Measurements from ENCODE around the gene BMP10. TPM values are rescaled to one million over a fixed set of nuclear protein-coding genes. Genes with fewer than 3 reads are reported as not detected.

The BMP10 gene
- polyA plus RNA-seq, 1 of the 3 experiments (the other 2 are of a cell fraction) = not detected

DNA sequence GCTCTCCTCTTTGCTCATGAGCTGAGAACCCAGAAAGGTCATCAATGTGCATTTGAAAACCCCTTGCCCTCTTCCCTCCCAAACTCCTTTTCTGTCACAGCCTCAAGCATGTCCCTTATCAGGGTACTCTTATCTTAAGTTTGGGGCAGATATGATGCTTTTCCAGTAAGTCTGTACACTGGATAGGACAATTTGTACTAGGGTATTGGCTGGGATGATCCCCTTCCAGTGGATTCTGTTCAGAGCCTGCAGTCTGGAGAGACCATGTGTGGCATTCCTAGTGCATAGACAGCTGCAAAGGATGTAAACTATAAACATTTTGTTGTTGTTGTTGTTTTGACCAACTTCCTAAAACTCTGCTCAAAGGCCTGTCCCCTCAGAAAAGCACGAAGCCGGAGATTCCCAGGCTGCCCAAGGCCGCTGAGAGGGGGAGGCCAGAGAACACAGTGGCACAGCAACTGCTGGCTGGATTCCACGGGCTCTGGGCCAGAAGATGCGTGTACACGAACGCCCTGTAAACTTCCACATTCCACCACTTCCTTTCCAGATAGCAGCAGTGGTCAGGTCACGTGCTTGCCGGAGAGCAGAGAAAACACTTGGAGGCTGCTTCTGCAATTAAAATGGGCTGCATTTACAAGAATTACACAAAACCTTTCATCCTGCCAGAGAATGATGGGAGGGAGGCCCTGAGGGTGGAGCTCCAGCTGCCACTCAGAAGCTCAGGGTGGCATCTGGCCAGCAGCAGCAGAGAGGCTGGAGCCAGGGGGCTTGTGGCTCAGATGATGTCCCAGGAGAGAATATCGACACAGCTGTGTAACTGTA, 42.1 kb downstream of the BMP10 start (continued):
- no peak for TF ChIP-seq EZH2phosphoT487 (IDR thresholded peaks at IDR 0.05; ENCODE audit: borderline replicate concordance, low read depth)
- no peak for TF ChIP-seq GABPA (IDR thresholded peaks at IDR 0.05; ENCODE audit: low read depth)
- no peak for TF ChIP-seq MXI1 (IDR thresholded peaks at IDR 0.05; ENCODE audit: low read depth, low read length)
- TF ChIP-seq, protein P1, sequence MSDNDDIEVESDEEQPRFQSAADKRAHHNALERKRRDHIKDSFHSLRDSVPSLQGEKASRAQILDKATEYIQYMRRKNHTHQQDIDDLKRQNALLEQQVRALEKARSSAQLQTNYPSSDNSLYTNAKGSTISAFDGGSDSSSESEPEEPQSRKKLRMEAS (IDR thresholded peaks at IDR 0.05; ENCODE audit: low read depth) = peak; percentile 84
- TF ChIP-seq GATA2 (CRISPR knock-in tag; IDR thresholded peaks at IDR 0.05) = no peak
- no peak for TF ChIP-seq FOXM1 (IDR thresholded peaks at IDR 0.05; ENCODE audit: low read depth)
- peak; percentile 77 for TF ChIP-seq TCF12 (IDR thresholded peaks at IDR 0.05)
- TF ChIP-seq RCOR1 (IDR thresholded peaks at IDR 0.05; ENCODE audit: low read length) = peak; percentile 98
- no peak for TF ChIP-seq TAF1 (IDR thresholded peaks at IDR 0.05; ENCODE audit: borderline replicate concordance, low read depth, low read length)
- no peak for TF ChIP-seq RFX5 (IDR thresholded peaks at IDR 0.05; ENCODE audit: low read length)
- TF ChIP-seq, protein P2, sequence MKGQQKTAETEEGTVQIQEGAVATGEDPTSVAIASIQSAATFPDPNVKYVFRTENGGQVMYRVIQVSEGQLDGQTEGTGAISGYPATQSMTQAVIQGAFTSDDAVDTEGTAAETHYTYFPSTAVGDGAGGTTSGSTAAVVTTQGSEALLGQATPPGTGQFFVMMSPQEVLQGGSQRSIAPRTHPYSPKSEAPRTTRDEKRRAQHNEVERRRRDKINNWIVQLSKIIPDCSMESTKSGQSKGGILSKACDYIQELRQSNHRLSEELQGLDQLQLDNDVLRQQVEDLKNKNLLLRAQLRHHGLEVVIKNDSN (IDR thresholded peaks at IDR 0.05; ENCODE audit: borderline replicate concordance, low read depth) = peak; percentile 90
- peak; percentile 100 for TF ChIP-seq NFIC (IDR thresholded peaks at IDR 0.05; ENCODE audit: borderline replicate concordance)
- TF ChIP-seq FOXJ3 (CRISPR knock-in tag; IDR thresholded peaks at IDR 0.05) = peak; percentile 51; the same call in 1 of the 2 replicates
- TF ChIP-seq SMC3 (IDR thresholded peaks at IDR 0.05; ENCODE audit: low read depth, low read length) = no peak
- peak in 1 of 2 experiments; percentile 59; a peak in 1 of 4 replicates for TF ChIP-seq EP300 (IDR thresholded peaks at IDR 0.05; ENCODE audit: borderline replicate concordance in 1 of 2, low read depth in 1 of 2, low read length in 1 of 2)
- TF ChIP-seq ZBTB33 (IDR thresholded peaks at IDR 0.05; ENCODE audit: borderline replicate concordance, low read depth) = no peak
- TF ChIP-seq NRF1 (IDR thresholded peaks at IDR 0.05; ENCODE audit: low read depth, low read length) = no peak
- TF ChIP-seq, protein P3, sequence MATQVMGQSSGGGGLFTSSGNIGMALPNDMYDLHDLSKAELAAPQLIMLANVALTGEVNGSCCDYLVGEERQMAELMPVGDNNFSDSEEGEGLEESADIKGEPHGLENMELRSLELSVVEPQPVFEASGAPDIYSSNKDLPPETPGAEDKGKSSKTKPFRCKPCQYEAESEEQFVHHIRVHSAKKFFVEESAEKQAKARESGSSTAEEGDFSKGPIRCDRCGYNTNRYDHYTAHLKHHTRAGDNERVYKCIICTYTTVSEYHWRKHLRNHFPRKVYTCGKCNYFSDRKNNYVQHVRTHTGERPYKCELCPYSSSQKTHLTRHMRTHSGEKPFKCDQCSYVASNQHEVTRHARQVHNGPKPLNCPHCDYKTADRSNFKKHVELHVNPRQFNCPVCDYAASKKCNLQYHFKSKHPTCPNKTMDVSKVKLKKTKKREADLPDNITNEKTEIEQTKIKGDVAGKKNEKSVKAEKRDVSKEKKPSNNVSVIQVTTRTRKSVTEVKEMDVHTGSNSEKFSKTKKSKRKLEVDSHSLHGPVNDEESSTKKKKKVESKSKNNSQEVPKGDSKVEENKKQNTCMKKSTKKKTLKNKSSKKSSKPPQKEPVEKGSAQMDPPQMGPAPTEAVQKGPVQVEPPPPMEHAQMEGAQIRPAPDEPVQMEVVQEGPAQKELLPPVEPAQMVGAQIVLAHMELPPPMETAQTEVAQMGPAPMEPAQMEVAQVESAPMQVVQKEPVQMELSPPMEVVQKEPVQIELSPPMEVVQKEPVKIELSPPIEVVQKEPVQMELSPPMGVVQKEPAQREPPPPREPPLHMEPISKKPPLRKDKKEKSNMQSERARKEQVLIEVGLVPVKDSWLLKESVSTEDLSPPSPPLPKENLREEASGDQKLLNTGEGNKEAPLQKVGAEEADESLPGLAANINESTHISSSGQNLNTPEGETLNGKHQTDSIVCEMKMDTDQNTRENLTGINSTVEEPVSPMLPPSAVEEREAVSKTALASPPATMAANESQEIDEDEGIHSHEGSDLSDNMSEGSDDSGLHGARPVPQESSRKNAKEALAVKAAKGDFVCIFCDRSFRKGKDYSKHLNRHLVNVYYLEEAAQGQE (IDR thresholded peaks at IDR 0.05; ENCODE audit: low read depth, low read length) = 0 out of 2 replicates have a peak, but pooled peaks have one; percentile 27
- TF ChIP-seq MEF2A (IDR thresholded peaks at IDR 0.05; ENCODE audit: borderline replicate concordance, low read depth) = no peak

Measured in SK-N-SH (cell line).